Hepatocyte (in vitro differentiated cells): ENCODE data around the gene AQP7.

Experiments
- EZH2 ChIP-seq: fragments of 200-600 bp; sonication (generic); IDR thresholded peaks from 2 replicates; pipeline ENCODE4 v1.6.1; 2016; ENCODE audit warnings: antibody characterized with exemption, mild to moderate bottlenecking, borderline replicate concordance
- EZH2phosphoT487 ChIP-seq: fragments of 200-600 bp; sonication (generic); IDR thresholded peaks from one replicate; pipeline ENCODE4 v1.6.1; 2018; ENCODE audit warnings: antibody characterized with exemption, mild to moderate bottlenecking, low read depth, moderate library complexity; ENCODE audit not compliant: unreplicated experiment, severe bottlenecking
- TF ChIP-seq, protein P1 (sequence below): fragments of 200-600 bp; sonication (generic); IDR thresholded peaks from 2 replicates; pipeline ENCODE4 v1.5.1; 2016; ENCODE audit warnings: antibody characterized with exemption, mild to moderate bottlenecking; ENCODE audit not compliant: poor library complexity

GRCh38 chr9:33419708-33420303, 17.4 kb upstream of the AQP7 start:
- TF ChIP-seq, protein P1, sequence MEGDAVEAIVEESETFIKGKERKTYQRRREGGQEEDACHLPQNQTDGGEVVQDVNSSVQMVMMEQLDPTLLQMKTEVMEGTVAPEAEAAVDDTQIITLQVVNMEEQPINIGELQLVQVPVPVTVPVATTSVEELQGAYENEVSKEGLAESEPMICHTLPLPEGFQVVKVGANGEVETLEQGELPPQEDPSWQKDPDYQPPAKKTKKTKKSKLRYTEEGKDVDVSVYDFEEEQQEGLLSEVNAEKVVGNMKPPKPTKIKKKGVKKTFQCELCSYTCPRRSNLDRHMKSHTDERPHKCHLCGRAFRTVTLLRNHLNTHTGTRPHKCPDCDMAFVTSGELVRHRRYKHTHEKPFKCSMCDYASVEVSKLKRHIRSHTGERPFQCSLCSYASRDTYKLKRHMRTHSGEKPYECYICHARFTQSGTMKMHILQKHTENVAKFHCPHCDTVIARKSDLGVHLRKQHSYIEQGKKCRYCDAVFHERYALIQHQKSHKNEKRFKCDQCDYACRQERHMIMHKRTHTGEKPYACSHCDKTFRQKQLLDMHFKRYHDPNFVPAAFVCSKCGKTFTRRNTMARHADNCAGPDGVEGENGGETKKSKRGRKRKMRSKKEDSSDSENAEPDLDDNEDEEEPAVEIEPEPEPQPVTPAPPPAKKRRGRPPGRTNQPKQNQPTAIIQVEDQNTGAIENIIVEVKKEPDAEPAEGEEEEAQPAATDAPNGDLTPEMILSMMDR, result no peak
- TF ChIP-seq EZH2 (no peak), EZH2phosphoT487 (no peak)
